GM23248 (cell line): Measurements from ENCODE around the gene RTEL1.

ENCODE experiments used
- EZH2 ChIP-seq: fragments of 200-600 bp; sonication (generic); IDR thresholded peaks from 2 replicates; pipeline ENCODE4 v1.6.1; 2018; ENCODE audit warnings: antibody characterized with exemption, mild to moderate bottlenecking; ENCODE audit not compliant: insufficient read depth, poor library complexity, severe bottlenecking
- EZH2phosphoT487 ChIP-seq: fragments of 200-600 bp; sonication (generic); IDR thresholded peaks from 2 replicates; pipeline ENCODE4 v1.6.1; 2018; ENCODE audit warnings: antibody characterized with exemption, moderate library complexity, mild to moderate bottlenecking, low read depth; ENCODE audit not compliant: insufficient read depth

DNA sequence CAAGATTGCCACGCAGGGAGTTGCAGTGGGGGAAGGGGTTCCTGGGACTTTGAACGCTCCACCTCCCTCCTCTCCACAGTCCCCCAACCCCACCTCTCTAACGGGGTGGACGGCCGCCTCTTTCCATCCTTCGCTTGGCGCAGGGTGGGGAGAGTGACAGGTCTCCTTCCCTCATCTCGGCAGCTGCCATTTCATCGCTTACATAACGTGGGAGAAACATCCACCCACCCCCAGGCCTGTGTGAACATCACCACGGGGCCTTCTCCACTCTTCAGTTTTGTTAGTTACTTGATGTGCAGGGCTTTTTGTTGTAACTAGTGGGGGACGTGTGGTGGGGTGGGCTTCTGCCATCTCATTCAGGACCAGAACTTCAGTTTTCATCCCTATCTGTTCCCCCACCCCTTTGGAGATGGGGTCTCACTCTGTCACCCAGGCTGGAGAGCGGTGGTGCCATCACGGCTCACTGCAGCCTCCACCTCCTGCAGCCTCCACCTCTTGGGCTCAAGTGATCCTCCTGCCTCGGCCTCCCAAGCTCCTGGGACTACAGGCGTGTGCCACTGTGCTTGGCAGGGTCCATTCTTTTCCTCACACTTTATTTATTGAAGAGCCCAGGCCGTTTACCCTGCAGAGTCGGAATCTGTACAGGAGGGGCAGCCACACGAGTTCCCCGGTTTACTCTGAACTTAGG, 17.7 kb downstream of the RTEL1 start:
- TF ChIP-seq EZH2: no peak
- no peak for TF ChIP-seq EZH2phosphoT487
